Activated T-cell treated with anti-CD3 and anti-CD28 coated beads for 24 hours (primary cell): ENCODE measurements around the gene NCK2.

Experiments
- DNase-seq: peaks from one replicate; pipeline ENCODE4 v3.0.0-alpha.2; 2020; ENCODE audit warnings: low read depth

Gene NCK2

GRCh38 chr2:105744909-105745853, at the start of gene NCK2:
NCK2 (plus strand) TSS chr2:105744912; CDS start chr2:105855064, 110,152 bp downstream.
- no peak for DNase-seq

DNA sequence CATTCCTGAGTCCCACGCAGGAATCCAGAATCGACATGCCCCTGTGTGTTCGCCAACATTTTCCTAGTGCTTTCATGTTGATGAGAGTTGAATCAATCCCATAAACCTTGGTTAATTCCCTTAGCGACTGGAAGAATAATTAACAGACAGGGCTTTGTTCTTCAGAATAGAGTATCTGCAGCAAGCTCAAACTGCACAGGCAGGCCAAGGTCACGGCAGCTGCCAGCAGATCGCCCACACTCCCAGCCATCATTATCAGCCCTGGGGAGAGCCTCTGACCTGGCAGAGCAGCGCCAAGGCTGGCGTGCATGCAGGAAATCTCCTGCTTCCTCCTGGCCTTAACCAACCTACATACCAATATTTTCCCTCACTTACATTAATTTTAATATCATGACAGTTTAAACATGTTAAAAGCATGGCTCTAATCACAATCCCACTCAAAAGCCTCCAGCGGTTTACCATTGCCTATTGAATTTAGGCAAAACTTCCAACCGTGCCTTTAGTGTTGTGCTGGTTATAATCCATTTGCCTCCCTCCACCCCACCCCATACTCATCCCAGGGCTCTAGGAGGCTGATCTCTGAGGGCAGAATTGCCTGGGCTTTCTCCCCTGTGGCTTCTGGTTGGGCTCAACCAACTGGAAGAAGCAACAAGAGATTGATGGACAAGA, 46.8 kb upstream of the NCK2 start:
- no peak for DNase-seq

DNA sequence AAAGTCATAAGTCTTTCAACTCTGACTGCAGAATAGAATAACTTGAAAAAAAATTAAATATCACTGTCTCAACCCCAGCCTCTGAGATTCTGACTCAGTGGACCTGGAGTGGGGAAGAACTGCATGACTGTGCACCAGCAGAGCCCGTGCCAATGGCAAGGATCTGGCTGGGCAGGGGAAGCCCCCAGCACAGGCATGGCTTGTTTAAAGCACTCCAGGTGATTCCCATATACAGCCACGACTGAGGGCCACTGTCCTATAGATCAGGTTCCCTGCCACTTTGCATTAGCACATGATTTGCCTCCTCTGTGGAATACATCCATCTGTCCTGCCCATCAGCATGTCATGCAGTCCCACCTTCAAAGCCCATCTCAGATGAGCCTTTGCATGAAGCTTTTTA, 45.9 kb upstream of the NCK2 start:
- no peak for DNase-seq

- DNase-seq = no peak
These were observed 43.7 kb upstream of the NCK2 start for GRCh38 chr2:105701042-105701441.

GRCh38 chr2:105708697-105709096, 36.0 kb upstream of the NCK2 start:
- DNase-seq = no peak

DNA sequence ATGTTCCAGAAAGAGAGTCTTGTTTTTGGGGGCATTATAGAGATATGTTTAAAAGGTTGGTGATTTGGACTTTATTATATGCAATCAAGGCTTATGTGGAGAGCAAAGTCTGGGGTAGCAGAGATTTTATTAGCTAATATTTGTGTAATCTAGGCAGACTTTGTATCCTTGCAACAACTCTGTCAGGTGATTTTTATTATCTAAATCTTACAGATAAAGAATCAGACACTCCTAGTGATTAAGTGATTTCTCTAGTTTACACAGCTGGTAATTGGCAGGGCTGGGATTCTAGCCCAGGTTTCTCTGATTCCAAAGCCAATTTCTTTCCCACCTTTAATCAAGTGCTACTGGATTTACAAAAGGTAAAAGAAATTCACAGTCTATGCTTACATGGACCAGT, 33.3 kb upstream of the NCK2 start:
- no peak for DNase-seq

DNA sequence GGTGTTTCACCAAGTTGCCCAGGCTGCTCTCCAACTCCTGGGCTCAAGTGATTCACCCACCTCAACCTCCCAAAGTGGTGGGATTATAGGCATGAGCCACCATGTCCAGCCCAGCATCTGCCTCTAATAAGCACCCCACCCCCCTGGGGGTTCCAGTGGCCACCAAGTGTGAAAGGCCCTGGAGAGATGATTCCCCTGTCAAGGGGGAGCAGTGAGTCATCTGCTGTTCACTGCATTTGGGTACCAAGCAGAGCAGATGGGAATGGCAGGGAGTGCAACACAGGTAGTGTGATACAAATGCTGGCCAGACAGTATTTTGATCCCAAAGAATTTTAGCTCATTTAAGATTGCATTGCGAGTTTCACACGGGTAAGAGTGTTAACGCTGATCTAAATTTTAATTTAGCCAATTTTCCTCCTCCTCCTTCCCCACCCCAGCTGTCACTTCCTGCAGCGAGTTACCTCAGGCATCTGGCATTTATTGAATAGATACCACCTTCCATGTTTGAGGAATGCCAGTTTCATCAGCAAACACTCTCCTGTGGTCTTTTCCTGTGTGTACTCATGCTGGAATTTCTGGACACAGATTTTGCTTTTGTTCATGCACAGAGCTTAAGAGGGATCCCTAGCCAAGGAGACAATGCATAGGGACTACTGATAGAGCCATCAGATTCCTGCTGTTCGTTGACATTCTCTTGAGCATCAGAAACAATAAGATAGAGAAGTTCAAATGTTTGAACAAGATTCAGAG, 32.4 kb upstream of the NCK2 start:
- DNase-seq = no peak

DNA sequence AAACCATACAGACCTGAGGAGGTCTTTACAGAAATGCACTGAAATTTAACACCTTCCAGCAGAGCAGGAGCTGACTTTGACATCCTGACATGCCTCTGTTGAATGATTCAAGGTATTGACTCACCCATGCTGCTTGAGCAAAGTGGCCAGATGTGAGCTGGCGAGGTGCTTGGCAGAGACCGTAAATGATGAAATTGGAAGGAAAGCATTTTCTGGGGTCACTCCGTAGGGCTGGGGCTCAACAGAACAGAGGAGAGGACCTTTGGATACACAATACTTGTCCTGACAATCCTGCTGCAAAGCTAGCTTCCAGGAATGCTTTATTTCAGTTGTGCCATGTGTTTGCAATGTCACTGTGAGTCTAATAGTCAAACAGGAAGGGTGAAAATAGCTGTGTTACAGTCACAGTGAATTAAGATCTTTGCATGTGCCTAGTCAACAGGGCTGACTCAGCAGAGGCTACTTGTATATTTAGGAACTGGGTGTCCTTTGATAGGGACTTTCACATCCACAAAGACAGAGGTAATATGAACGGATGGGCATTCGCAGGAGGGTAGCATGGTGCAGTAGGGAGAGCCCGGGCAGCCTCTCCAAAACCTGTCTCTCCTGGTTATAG, 31.6 kb upstream of the NCK2 start:
- no peak for DNase-seq

DNA sequence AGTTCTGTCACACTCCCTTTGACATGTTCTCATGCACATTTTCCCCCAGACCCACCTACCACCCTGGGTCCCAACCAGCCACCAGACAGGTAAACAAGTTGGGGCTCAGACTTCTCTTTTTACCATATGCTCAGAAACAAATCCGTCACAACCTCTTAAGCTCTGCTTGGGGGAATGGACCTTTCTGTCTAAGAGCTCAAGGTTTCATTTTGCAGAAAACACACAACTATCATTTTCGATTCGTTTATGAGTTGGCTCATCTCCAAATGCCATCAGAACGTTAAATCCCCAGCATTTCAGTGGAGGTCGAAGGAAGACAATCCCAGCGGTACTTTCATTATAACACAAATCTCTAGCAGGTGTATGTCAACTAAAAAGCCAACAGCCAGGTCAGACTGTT, 30.6 kb upstream of the NCK2 start:
- no peak for DNase-seq

DNA sequence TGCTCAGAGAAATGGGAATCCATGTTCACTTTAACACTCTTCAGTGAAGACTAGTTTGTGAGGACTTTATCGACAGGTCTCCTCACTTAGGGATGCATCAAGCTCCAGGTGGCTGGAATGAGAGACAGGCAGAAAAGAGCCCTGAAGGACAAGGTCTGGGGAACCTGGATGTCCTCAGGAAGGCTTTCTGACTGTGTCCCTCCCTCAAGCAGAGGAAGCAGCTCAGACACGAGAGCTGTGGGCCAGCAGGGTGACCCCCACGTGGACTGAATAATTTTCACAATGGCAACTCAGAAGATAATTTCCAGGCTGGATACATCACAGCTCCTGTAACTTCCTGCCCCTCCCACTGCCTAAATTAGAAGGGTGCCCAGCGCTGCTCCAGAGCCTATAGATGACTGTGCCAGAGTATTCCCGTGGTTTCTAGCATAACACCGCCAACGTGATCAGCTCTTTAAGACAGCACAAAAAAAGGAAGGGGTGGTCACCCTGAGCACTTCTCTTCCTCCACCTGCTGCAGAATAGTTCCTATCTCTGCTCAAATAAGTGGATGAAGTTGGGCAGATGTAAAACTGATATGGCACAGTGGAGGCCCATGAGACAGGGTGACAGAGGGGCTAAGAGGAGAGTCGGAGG, 25.7 kb upstream of the NCK2 start:
- no peak for DNase-seq

- DNase-seq = no peak
These were observed 22.7 kb upstream of the NCK2 start for GRCh38 chr2:105721991-105722511.

DNA sequence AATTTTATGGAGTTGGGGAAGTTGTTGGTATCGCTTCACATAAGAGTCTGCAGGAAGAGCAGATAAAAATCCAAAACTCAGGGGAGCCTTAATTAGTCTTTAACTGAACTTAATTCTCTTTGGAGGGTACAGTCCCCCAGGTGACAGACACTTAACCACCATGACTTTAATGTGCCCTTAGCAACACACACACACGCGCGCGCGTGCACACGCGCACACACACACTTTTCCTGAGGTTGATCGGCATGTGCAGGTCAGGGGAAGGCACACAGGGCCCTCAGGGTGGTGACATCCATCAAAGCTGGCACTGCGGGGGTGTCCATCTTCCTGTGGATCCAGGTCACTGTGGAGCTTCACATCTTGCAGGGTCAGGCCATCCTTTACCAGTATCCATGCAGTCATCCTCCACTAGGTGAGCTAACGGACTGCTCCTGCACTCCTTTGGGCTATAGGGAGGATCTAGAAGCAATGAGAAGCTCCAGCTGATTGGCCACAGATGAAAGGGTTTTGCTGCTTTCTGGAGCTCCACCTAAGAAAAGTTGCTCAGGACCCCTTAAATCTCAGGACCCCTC, 21.9 kb upstream of the NCK2 start:
- DNase-seq = no peak

- no peak for DNase-seq
These were observed 21.3 kb upstream of the NCK2 start for GRCh38 chr2:105723431-105723830.

- DNase-seq = no peak
These were observed 19.3 kb upstream of the NCK2 start for GRCh38 chr2:105725388-105725787.

DNA sequence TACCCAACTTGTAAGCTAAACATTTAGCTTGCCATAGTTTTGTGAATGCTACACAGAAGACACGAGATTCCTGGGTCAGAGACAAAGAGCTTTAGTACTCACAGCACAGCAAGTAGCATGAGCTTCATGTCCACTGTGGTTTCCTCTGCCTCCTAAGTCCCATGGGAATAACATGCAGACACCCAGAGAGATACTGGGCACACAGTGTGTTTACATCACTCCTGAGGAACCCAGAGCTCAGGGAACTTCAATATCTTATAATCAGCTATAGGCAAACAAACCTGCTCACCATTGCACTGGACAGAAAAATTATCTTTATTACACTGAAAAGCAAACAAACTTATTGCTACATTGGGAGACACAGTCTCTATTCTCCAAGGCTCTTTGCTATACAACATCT, 14.5 kb upstream of the NCK2 start:
- no peak for DNase-seq

DNA sequence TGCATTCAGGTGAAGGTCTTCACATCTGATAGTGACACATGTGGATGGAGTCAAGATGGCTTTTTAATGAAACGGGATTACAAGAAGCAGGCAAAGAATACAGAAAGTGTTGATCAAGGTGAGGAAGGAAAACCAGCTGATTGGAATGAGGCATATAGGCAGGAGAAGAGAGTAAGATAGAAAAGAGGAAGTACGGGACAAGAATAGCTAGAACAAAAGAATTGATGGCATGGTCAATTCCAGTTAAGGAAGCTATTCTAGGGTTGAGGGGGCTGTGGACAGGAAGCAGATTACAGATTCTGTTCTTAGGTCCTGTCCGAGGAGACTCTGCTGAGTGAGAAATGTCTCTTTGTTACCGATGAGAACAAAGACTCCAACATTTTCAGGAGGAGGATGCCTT, 13.2 kb upstream of the NCK2 start:
- DNase-seq = no peak

GRCh38 chr2:105732101-105732500, 12.6 kb upstream of the NCK2 start:
- DNase-seq = no peak

DNA sequence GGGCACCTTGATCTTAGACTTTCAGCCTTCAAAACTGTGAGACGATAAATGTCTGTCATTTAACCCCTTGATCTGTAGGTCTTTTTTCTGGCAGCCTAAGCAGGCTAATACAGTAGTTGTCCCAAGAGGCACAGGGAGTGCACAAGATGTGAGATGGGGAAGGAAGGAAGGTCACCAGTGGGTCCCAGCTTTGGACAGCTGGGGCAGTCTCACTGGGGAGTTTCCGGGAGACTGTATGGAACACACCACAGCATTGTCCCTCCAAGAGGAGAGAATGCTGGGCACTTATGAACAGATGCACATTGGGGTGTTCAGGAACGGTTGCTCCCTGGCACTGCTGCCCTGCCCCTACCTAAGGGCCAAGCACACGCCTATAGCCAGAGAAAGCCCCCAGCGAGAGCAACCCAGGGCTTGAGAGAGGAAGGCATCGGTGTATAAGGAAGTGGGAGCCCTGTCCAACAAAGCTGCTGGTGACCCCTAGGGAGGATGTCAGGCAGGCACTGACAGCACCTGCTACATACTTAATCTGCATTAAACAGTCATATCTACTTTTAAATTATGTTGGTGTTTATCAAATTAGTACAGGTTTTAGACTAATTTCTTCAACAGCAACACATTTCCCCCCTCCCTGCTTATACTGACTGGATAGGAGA, 11.6 kb upstream of the NCK2 start:
- no peak for DNase-seq

DNA sequence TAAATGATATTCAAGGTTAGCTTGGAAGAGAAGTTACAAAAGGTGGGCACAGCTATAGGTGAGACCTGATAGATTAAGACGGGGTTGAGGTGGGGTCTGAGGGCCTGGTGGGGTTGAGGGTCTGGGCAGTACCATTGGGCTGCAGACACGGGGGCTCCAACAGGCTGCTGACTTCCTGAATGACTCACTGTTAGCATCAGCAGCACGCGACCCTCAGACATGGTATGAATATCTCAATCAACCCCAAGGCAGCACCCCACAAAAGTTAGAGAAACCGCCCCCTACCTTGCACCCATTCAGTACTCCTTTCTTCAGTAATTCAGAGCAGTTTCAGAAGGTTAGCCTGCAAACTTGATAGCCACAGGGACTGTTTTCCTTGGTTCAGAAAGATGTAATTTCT, 10.8 kb upstream of the NCK2 start:
- DNase-seq = no peak

- no peak for DNase-seq
These were observed 9.8 kb upstream of the NCK2 start for GRCh38 chr2:105734762-105735538.
